Gastrocnemius medialis (tissue), 4 donors: Measurements from ENCODE around the gene SH3PXD2B.
A peak's percentile ranks its signal among the peaks of the same experiment; 100 is the strongest.

Source experiments
- CTCF ChIP-seq, 5 experiments: fragments of 450-650 bp in 3 of 5; fragments of 200-600 bp in 2 of 5; sonication (generic) in 2 of 5; IDR thresholded peaks in 4 of 5; conservative IDR thresholded peaks in 1 of 5; 1 replicate in 4 of 5; 2 replicates in 1 of 5; pipeline ENCODE4 v1.5.1; 2016 to 2019; ENCODE audit warnings: antibody characterized with exemption in 5 of 5, mild to moderate bottlenecking in 3 of 5, moderate library complexity in 3 of 5
- POLR2A ChIP-seq, 2 donors: fragments of 450-650 bp; IDR thresholded peaks; one replicate each; pipeline ENCODE4 v1.6.1; 2017; ENCODE audit warnings: antibody characterized with exemption in 2 of 2, mild to moderate bottlenecking in 2 of 2, moderate library complexity in 2 of 2

DNA sequence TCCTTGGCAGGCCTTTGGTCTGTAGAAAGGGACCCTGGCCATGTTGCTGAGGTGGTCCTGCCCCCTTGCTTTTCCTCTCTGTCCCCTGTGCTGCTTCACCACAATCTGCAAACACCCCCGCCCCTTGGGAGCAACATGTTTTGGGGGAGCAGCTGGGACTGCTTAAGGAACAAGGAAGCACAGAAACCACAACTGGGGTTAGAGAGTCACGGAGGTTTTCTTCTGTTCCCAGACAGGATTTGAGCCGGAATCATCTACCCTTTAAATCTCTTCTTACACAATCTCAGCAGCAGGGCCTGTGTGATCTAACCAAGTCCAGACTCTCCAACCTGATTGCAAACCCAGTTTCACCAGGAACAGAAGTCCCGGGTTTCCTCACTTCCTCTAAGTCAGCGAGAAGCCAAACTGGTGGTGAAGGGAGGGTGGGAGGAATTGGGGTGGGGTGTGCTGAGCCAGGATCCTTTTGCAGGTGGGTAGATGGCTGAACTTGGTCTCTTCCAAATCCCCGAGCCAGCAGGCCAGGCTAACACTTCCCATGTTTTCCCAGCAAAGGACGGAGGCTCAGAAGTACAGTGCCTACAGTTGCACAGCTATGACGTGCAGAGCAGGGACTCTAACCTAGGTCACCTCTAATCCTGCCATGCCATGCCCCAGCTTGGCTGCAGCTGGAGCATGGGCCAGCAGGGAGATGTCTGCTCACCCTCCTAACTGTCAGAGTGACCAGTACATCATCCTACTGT is 25.0 kb downstream of the SH3PXD2B start:
- TF ChIP-seq POLR2A (IDR thresholded peaks at IDR 0.05): peak in 1 of 2 donors; percentile 9
- TF ChIP-seq CTCF (IDR thresholded peaks at IDR 0.05 in 4 of 5, conservative IDR thresholded peaks at IDR 0.05 in 1 of 5): no peak
